GM23338 (cell line): Measurements from ENCODE around the gene NRF1. TPM values are rescaled to one million over a fixed set of nuclear protein-coding genes. Genes with fewer than 3 reads are reported as not detected.
A peak's percentile ranks its signal among the peaks of the same experiment; 100 is the strongest.

Source experiments
- ATAC-seq: fragments of 200-7000 bp; cut with Tn5 transposase; 3 replicates; pipeline ENCODE4 v1.9.1; 2020
- DNase-seq: peaks from one replicate; pipeline ENCODE4 v3.0.0-alpha.2; 2015; ENCODE audit warnings: low spot score
- H2AFZ ChIP-seq: fragments of 200-600 bp; sonication (generic); 2 replicates; pipeline ENCODE4 v1.8.0; 2016; ENCODE audit warnings: antibody characterized with exemption, mild to moderate bottlenecking, moderate library complexity
- H3F3A ChIP-seq: fragments of 200-600 bp; sonication (generic); replicated peaks from 2 replicates; pipeline ENCODE4 v1.8.0; 2017; ENCODE audit warnings: antibody characterized with exemption, mixed run types, low read depth
- H3K27ac ChIP-seq: fragments of 200-600 bp; sonication (generic); 2 replicates; pipeline ENCODE4 v1.6.1; 2016; ENCODE audit warnings: low read depth
- H3K27me3 ChIP-seq: fragments of 200-600 bp; sonication (generic); 2 replicates; pipeline ENCODE4 v1.8.0; 2016; ENCODE audit warnings: mild to moderate bottlenecking, mixed run types, moderate library complexity; ENCODE audit not compliant: insufficient read depth
- H3K36me3 ChIP-seq: fragments of 200-600 bp; sonication (generic); 2 replicates; pipeline ENCODE4 v1.8.0; 2016; ENCODE audit warnings: mild to moderate bottlenecking; ENCODE audit not compliant: insufficient read depth
- H3K4me1 ChIP-seq: fragments of 200-600 bp; sonication (generic); 2 replicates; pipeline ENCODE4 v1.8.0; 2016; ENCODE audit warnings: mild to moderate bottlenecking, moderate library complexity; ENCODE audit not compliant: insufficient read depth
- H3K4me2 ChIP-seq: fragments of 200-600 bp; sonication (generic); 2 replicates; pipeline ENCODE4 v1.7.1; 2017; ENCODE audit warnings: mixed run types
- H3K4me3 ChIP-seq: fragments of 200-600 bp; sonication (generic); 2 replicates; pipeline ENCODE4 v1.6.1; 2016; ENCODE audit warnings: mixed run types
- H3K79me2 ChIP-seq: fragments of 200-600 bp; sonication (generic); replicated peaks from 2 replicates; pipeline ENCODE4 v1.8.0; 2017; ENCODE audit warnings: mild to moderate bottlenecking; ENCODE audit not compliant: insufficient read depth
- H3K9me2 ChIP-seq: fragments of 200-600 bp; sonication (generic); 2 replicates; pipeline ENCODE4 v1.8.0; 2017; ENCODE audit not compliant: insufficient read depth
- H4K20me1 ChIP-seq: fragments of 200-600 bp; sonication (generic); replicated peaks from 2 replicates; pipeline ENCODE4 v1.8.0; 2017; ENCODE audit warnings: mild to moderate bottlenecking; ENCODE audit not compliant: insufficient read depth
- H3K27ac Mint-ChIP-seq: 2 replicates; pipeline ENCODE4 v1.8.0; 2020; ENCODE audit warnings: inconsistent platforms, mild to moderate bottlenecking, moderate library complexity, mixed read lengths
- H3K27me3 Mint-ChIP-seq: 3 replicates; pipeline ENCODE4 v1.8.0; 2022; ENCODE audit warnings: low read depth, mild to moderate bottlenecking, moderate library complexity, mixed read lengths, inconsistent platforms; ENCODE audit not compliant: insufficient read depth, poor library complexity
- H3K36me3 Mint-ChIP-seq: 3 replicates; pipeline ENCODE4 v1.8.0; 2021; ENCODE audit warnings: low read depth, mild to moderate bottlenecking, inconsistent platforms, moderate library complexity, mixed read lengths
- H3K4me1 Mint-ChIP-seq: 3 replicates; pipeline ENCODE4 v1.8.0; 2020; ENCODE audit warnings: mild to moderate bottlenecking, inconsistent platforms, mixed read lengths
- H3K4me3 Mint-ChIP-seq: 3 replicates; pipeline ENCODE4 v1.8.0; 2021; ENCODE audit warnings: moderate library complexity, mild to moderate bottlenecking, inconsistent platforms, mixed read lengths
- H3K9me3 Mint-ChIP-seq: 3 replicates; pipeline ENCODE4 v1.8.0; 2020; ENCODE audit warnings: moderate library complexity, mild to moderate bottlenecking, inconsistent platforms, mixed read lengths
- CREB1 ChIP-seq: fragments of 250-450 bp; sonication (Bioruptor Pico); IDR thresholded peaks from 2 replicates; pipeline ENCODE4 v1.5.0; 2020; ENCODE audit warnings: low read depth, mild to moderate bottlenecking, moderate library complexity
- ETS1 ChIP-seq: IDR thresholded peaks from 2 replicates; pipeline ENCODE4 v1.6.1; 2016; ENCODE audit warnings: antibody characterized with exemption
- EZH2phosphoT487 ChIP-seq: fragments of 200-600 bp; sonication (generic); IDR thresholded peaks from one replicate; pipeline ENCODE4 v1.8.1; 2018; ENCODE audit warnings: antibody characterized with exemption; ENCODE audit not compliant: unreplicated experiment
- JUNB ChIP-seq: IDR thresholded peaks from one replicate; pipeline ENCODE4 v1.6.1; 2016; ENCODE audit warnings: antibody characterized with exemption; ENCODE audit not compliant: unreplicated experiment
- ZNF331 ChIP-seq: fragments of 250-450 bp; sonication (Bioruptor Pico); IDR thresholded peaks from 2 replicates; pipeline ENCODE4 v1.5.0; 2020; ENCODE audit warnings: low read depth, mild to moderate bottlenecking, moderate library complexity
- polyA plus RNA-seq: library from polyadenylated mRNA; unstranded; fragments of >200 nt; fragmentation: Nextera tagmentation; extraction: Ambion mirVana; gene quantifications from 2 replicates; pipeline ENCODE4 v1.2.1, GENCODE V29; 2016
- total RNA-seq: library from RNA; depleted of rRNA; stranded (reverse); fragments of >200 nt; shearing (Covaris generic); gene quantifications from 2 replicates; pipeline ENCODE4 v1.2.3, GENCODE V29; 2014
- TF ChIP-seq, protein P1 (sequence below): fragments of 250-450 bp; sonication (Bioruptor Pico); IDR thresholded peaks from 2 replicates; pipeline ENCODE4 v1.5.0; 2020; ENCODE audit warnings: mild to moderate bottlenecking, moderate library complexity

Gene NRF1
- total and polyA plus RNA-seq, 2 experiments from 2014 or later, result 5.3 to 24.6 TPM

GRCh38 chr7:129690701-129691100 is 79.2 kb downstream of the NRF1 start (continued):
- TF ChIP-seq, protein P1, sequence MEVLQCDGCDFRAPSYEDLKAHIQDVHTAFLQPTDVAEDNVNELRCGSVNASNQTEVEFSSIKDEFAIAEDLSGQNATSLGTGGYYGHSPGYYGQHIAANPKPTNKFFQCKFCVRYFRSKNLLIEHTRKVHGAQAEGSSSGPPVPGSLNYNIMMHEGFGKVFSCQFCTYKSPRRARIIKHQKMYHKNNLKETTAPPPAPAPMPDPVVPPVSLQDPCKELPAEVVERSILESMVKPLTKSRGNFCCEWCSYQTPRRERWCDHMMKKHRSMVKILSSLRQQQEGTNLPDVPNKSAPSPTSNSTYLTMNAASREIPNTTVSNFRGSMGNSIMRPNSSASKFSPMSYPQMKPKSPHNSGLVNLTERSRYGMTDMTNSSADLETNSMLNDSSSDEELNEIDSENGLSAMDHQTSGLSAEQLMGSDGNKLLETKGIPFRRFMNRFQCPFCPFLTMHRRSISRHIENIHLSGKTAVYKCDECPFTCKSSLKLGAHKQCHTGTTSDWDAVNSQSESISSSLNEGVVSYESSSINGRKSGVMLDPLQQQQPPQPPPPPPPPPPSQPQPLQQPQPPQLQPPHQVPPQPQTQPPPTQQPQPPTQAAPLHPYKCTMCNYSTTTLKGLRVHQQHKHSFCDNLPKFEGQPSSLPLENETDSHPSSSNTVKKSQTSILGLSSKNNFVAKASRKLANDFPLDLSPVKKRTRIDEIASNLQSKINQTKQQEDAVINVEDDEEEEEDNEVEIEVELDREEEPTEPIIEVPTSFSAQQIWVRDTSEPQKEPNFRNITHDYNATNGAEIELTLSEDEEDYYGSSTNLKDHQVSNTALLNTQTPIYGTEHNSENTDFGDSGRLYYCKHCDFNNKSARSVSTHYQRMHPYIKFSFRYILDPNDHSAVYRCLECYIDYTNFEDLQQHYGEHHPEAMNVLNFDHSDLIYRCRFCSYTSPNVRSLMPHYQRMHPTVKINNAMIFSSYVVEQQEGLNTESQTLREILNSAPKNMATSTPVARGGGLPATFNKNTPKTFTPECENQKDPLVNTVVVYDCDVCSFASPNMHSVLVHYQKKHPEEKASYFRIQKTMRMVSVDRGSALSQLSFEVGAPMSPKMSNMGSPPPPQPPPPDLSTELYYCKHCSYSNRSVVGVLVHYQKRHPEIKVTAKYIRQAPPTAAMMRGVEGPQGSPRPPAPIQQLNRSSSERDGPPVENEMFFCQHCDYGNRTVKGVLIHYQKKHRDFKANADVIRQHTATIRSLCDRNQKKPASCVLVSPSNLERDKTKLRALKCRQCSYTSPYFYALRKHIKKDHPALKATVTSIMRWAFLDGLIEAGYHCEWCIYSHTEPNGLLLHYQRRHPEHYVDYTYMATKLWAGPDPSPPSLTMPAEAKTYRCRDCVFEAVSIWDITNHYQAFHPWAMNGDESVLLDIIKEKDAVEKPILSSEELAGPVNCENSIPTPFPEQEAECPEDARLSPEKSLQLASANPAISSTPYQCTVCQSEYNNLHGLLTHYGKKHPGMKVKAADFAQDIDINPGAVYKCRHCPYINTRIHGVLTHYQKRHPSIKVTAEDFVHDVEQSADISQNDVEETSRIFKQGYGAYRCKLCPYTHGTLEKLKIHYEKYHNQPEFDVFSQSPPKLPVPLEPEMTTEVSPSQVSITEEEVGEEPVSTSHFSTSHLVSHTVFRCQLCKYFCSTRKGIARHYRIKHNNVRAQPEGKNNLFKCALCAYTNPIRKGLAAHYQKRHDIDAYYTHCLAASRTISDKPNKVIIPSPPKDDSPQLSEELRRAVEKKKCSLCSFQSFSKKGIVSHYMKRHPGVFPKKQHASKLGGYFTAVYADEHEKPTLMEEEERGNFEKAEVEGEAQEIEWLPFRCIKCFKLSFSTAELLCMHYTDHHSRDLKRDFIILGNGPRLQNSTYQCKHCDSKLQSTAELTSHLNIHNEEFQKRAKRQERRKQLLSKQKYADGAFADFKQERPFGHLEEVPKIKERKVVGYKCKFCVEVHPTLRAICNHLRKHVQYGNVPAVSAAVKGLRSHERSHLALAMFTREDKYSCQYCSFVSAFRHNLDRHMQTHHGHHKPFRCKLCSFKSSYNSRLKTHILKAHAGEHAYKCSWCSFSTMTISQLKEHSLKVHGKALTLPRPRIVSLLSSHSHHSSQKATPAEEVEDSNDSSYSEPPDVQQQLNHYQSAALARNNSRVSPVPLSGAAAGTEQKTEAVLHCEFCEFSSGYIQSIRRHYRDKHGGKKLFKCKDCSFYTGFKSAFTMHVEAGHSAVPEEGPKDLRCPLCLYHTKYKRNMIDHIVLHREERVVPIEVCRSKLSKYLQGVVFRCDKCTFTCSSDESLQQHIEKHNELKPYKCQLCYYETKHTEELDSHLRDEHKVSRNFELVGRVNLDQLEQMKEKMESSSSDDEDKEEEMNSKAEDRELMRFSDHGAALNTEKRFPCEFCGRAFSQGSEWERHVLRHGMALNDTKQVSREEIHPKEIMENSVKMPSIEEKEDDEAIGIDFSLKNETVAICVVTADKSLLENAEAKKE, result no peak
- no peak for TF ChIP-seq CREB1 (CRISPR knock-in tag)
- TF ChIP-seq EZH2phosphoT487, result no peak
- no peak for TF ChIP-seq ZNF331 (CRISPR knock-in tag)
- no peak for TF ChIP-seq JUNB

DNA sequence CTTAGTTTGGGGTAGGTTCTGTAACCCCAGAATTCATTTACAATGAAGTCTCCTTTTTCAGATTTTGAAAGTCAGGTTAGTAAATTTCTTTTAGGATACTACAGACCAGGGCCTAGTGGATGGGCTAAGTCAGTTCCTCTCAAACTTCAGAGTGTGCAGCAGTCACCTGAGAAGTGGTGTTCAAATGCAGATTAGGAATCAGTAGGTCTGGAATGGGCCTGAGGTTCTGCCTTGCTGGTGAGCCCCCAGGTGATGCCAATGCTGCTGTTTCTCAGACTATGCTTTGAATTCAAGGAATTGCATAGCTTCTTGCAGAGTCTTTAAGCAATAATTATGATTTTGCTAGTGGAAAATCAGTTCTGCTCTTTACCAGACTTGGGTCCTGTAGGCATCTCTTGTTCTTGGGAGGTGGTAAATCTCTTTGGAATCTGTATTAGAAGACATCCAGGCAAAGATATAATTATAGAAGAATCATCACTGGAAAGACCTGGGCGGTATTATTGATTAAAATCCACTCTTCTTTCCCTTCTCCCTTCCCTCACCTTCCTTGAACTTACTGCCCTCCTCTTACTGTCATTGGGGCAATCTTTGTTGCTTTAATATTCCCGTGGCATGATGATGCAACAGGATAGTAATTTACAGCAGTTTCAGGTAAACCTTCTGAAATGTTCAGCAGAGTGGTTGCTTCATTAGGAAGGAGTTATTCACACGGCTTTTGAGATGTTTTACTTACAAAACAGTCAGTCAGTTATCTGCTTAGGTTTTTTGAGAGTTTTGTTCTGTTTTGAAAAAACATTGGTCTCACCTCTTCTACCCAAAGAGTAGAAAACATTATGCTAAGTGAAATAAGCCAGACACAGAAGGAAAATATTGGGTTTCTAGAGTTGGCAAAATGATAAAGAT is 87.2 kb downstream of the NRF1 start:
- 0 out of 3 replicates have a peak overlapping the region, but pooled peaks have one; percentile 3 for H3K4me3 Mint-ChIP-seq
- H3K27ac ChIP-seq, result peak overlapping the region; percentile 40
- peak; percentile 98 for ATAC-seq
- TF ChIP-seq, protein P1, result peak; percentile 74; the same call in 1 of the 2 replicates
- TF ChIP-seq ETS1, result no peak

More for the DNA sequence above, 87.2 kb downstream of the NRF1 start:
- peak; percentile 50 for DNase-seq
- Histone ChIP-seq H3K4me2 (peak overlapping the region; percentile 14; the same call in 1 of the 2 replicates), H3K4me3 (no peak overlapping the region), H3K36me3 (0 out of 2 replicates have a peak, but pooled peaks cover 3% of the 10 kb centered on the region), H3K4me1 (peaks cover 16% of the 10 kb centered on the region), H4K20me1 (no peaks in the 10 kb centered on the region), H2AFZ (no peak overlapping the region), H3K79me2 (0 out of 2 replicates have a peak, but pooled peaks cover 3% of the 10 kb centered on the region), H3K27me3 (no peaks in the 10 kb centered on the region), H3K9me2 (no peaks in the 10 kb centered on the region), H3F3A (no peaks in the 10 kb centered on the region)
- Mint-ChIP-seq H3K9me3 (no peaks in the 10 kb centered on the region), H3K4me1 (peaks cover 15% of the 10 kb centered on the region), H3K27me3 (peaks cover 5% of the 10 kb centered on the region), H3K36me3 (0 out of 3 replicates have a peak, but pooled peaks cover 4% of the 10 kb centered on the region), H3K27ac (peak overlapping the region; percentile 92)
